Colon (tissue), 2 donors: Measurements from ENCODE around the gene IFNL3.
"Not testable (repeated sequence)": the region's sequence is repeated elsewhere in the genome, so short reads cannot be mapped to it uniquely, and the experiment has no call there.

Experiments
- FAIRE-seq: peaks from 2 replicates; lab custom pipeline; 2012; peaks lifted over from hg19 to GRCh38; lab: Jason Lieb, UNC
- donor health status: control.
- donor health status: control.

Gene IFNL3

DNA sequence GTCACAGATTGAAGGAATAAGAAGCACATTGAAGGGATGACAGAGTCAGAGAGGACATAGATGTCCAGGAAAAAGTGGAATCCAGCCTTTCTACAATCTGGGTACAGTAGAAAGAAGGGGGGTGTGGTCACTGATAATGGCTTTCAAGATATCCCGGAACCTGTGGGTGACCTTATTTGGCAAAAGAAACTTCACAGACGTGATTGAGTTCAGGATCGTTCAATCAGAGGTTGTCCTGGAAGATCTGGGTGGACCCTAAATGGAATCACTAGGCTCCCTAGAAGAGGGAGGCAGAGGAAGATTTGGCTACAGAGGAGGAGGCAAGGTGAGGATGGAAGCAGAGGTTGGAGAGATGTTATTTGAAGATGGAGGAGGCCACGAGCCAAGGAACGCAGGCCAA is 27.7 kb downstream of the IFNL3 start:
- FAIRE-seq = no peak

- FAIRE-seq = not testable (repeated sequence)
Measured at GRCh38 chr19:39215323-39215722, 29.5 kb downstream of the IFNL3 start.

GRCh38 chr19:39212375-39212742 is 32.4 kb downstream of the IFNL3 start:
- FAIRE-seq = no peak

- FAIRE-seq = no peak
Measured at GRCh38 chr19:39211731-39212374, 33.0 kb downstream of the IFNL3 start.

GRCh38 chr19:39209196-39209595 is 35.6 kb downstream of the IFNL3 start:
- FAIRE-seq = no peak

DNA sequence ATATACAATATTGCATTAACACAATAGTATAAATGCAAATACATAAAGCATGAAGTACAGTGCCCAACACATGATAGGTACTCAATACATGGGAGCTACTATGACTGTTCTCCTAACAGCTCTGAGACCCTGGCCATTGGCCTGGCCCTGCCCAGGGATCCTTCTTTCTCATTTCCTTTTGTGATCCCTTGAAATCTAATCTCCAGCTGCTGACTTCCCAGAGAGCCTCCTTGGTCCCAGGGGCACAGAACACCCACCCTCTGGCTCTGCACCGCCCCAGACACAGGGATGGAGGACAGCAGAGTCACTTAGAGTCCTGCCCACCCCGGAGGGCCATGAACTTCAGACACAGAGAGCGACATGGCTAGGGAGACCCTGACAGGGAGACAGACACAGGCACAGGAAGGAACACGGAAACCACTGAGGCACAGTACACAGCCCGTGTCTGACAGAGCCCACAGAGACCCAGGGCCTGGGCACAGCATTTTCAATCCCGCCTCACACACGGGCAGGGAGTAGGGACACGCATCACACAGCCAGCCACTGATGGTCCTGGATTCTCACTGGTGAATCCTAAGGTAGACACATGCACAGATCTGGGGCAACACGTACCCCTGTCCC is 36.5 kb downstream of the IFNL3 start:
- no peak for FAIRE-seq

- no peak for FAIRE-seq
Measured at GRCh38 chr19:39207293-39207836, 37.4 kb downstream of the IFNL3 start.

DNA sequence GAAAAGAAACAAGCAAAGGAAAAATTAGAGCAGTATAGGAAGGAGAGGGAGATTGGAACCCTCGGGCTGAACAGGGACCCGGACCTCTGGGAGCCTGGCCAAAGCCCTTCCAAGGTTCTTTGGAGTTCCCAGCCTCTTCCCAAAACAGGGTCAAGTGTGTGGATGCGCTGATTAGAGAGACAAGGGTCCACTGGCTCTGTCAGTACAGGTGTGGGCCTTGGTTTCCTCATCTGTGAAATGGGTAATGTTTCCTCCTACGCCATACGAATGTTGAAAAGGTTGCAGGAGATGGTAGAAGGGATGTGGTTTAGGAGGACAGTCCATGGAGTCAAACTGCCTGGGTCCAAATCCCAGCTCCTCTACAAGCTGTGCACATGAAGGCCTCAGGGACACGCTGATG is 38.7 kb downstream of the IFNL3 start:
- FAIRE-seq = no peak

- FAIRE-seq = no peak
Measured at GRCh38 chr19:39205449-39205764, 39.4 kb downstream of the IFNL3 start.

- FAIRE-seq = no peak
Measured at GRCh38 chr19:39203372-39204341, 41.1 kb downstream of the IFNL3 start, which contains the start of gene SYCN. Gene SYCN, minus strand, starts transcription at chr19:39204263. Its CDS starts 9 bp downstream, at chr19:39204254.

- FAIRE-seq = no peak
Measured at GRCh38 chr19:39202998-39203355, 41.8 kb downstream of the IFNL3 start.

DNA sequence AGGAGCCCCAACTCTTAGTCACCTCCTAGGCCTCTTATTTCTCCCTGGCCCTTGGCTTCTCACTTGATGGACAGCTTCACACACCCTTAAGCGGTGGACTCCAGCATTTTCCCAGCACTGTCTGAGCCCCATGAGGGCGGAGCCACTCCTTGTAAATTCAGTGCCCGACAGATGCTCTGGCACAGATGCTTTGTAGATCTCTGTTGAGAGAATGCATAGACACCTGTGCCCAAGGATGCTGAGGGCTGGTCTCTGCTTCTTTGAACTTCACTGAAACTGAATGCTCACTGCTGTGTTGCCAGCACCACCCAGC is 44.0 kb downstream of the IFNL3 start:
- no peak for FAIRE-seq

GRCh38 chr19:39200066-39200802 is 44.6 kb downstream of the IFNL3 start:
- FAIRE-seq = no peak

GRCh38 chr19:39199025-39199424 is 45.8 kb downstream of the IFNL3 start:
- FAIRE-seq = no peak

DNA sequence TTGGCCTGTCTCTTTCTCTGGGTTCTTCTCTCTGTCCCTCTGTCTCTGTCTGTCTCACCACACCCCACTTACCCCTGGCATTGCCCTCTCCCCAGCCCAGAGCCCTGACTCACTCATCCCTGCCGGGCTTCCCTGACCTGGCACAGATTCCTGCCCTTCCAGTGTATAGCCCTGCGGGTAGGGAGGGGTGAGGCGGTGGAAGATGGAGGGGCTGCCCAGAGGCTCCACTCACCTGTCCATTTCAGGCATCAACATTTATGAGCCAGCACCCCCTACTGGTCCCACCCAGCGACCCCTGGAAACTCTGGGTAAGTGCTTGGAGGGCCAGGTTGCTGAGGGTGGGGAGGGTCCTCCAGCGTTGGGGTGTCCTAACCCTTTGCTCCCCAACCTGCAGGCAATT is 47.0 kb downstream of the IFNL3 start:
- FAIRE-seq = no peak

- FAIRE-seq = no peak
Measured at GRCh38 chr19:39196860-39197562, 47.8 kb downstream of the IFNL3 start, which contains the start of gene NCCRP1. Gene NCCRP1, plus strand, starts transcription at chr19:39196964. Its CDS starts 19 bp downstream, at chr19:39196983.

- no peak for FAIRE-seq
Measured at GRCh38 chr19:39196320-39196719, 48.5 kb downstream of the IFNL3 start.

- FAIRE-seq = no peak
Measured at GRCh38 chr19:39195755-39196154, 49.1 kb downstream of the IFNL3 start.

GRCh38 chr19:39194832-39195542 is 49.8 kb downstream of the IFNL3 start:
- FAIRE-seq = no peak

- no peak for FAIRE-seq
Measured at GRCh38 chr19:39193803-39194202, 51.0 kb downstream of the IFNL3 start.
